HUDEP-2 (cell line): ENCODE measurements around the gene GPR17.

Experiments
- DNase-seq, 76 experiments: peaks; one replicate each; lab custom pipeline; 2025; ENCODE audit not compliant: unreplicated experiment in 76 of 76; lab: John Stamatoyannopoulos, UW

GPR17 gene

DNA sequence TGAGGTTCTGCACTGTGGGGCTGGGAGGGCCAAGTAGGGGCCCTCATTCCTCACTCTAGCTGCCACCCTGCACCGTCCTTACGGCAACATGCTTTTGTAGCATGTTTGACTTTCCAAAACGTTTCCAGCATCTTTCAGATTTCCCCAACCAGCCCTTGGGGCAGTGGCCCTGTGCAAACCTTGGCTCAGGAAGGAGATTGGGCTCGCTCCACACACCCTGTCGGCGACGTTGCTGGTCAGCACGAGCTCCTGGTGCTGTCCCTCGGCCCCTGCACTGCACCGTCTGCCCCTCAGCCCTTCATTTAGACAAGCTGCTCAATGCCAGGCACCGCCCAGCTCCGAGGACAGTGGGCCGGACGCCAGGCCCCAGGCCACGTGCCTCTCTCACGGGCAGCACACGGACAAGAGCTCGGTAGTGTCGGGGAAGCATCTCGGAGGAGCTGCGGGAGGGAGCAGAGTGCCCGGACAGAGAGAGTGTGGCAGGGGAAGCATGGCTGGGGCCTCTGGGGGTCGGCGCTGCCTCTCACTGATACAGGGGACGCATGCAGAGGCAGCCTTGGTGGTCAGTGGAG lies 6.9 kb downstream of the GPR17 start:
- DNase-seq: no peak

DNA sequence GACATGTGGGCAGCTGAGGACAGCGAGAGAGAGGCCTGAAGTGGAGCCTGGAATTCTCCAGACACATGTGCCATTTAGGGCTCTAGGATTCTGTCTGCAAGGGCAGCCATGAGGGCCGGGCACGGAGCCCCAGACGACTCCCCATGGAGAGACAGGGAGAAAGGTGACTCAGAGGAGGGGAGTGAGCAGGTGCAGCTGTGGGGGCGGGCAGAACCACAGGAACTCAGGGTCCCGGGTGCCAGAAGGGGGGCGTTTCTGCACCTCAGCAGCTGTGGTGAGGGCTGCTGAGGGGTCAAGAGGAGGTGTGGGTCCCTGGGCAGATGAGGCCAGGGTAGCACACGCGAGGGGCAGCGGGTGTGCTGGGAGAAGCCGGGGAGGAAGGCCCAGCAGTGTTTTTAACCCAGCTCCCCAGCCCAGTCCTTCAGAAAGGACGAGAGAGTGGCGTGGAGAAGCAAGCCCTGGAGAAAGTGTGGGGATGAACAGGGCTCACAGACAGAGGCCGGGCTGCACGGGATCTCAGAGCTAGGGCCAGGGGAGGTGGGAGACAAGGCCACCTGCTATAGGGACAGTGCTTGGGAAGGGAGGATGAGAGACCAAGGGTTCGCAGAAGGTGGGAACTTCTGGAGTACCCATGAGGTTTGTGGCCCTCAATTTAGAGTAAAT lies 7.6 kb downstream of the GPR17 start:
- DNase-seq: no peak

DNA sequence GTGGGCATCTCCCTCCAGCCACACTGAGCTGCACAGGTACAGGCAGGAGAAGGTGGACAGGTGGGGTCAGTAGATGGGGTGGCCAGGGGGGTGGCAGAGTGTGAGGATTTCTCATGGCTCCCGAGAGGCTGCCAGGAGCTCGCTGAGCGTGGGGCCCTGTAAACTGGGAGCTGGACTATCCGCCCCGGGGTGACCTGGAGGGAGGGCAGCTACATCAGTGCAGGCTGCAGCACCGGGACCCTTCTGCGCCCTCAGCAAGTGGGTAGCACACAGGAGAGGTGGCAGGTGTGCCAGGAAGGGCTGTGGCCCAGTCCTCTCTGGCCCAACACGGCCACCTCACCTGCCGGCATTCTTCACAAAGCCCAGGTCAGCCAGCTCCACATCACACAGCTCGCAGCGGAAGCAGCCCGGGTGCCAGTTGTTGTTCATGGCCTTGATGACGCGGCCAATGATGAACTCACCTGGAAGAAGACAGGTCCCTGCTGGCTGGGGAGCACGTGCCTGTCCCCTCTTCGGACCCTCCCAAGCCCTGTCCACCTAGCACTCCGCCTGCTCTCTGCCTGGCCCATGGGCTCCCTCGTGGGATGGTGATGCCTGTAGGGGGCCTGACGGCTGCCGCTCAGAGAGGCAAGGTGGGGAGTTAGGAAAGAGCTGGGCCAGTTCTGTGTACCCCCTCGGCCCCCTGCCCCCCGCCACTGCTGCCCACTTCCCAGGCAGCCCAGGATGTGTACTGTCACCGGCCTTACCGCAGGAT lies 8.3 kb downstream of the GPR17 start:
- DNase-seq: no peak

GRCh38 chr2:127654838-127655175 lies 8.9 kb downstream of the GPR17 start:
- no peak for DNase-seq

DNA sequence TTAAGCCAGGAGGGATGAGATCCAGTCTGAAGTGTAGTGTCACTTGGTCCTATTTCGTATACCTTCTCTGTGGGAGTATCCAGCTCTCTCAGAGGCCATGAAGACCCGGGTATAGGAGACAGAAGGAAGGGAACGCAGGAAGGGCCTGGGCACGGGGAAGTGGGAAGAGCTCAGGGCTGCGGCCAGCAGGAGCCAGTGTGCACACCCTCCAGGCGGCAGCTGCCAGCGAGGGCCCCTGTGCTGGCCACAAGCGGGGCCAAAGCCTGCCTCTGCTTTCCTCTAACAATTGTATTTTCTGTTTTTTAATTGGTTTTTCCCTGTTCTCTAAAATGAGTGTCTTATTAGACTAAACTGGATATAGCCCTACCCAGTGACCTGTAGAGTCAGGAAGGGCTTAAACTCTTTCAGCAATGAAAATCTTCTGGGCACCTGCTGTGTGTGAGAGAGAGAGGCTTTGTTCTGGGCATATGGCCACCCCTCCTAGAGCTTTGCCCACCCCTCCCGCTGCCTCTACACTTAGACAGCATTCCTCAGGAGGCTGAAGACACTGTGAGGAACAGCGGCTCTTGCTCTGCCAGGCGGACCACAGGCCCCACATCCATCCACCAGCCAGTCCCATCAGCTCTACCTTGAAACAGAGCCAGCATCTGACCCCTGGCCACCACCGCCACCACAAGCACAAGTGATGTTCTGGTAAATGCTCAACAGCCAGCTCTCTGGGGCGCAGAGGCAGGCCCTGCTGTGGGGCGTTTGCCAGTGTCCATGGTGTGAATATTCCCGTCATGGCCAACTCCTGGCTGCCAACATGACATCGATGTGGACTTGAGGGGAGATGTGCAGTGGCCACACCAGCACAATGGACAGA lies 9.5 kb downstream of the GPR17 start:
- no peak for DNase-seq

DNA sequence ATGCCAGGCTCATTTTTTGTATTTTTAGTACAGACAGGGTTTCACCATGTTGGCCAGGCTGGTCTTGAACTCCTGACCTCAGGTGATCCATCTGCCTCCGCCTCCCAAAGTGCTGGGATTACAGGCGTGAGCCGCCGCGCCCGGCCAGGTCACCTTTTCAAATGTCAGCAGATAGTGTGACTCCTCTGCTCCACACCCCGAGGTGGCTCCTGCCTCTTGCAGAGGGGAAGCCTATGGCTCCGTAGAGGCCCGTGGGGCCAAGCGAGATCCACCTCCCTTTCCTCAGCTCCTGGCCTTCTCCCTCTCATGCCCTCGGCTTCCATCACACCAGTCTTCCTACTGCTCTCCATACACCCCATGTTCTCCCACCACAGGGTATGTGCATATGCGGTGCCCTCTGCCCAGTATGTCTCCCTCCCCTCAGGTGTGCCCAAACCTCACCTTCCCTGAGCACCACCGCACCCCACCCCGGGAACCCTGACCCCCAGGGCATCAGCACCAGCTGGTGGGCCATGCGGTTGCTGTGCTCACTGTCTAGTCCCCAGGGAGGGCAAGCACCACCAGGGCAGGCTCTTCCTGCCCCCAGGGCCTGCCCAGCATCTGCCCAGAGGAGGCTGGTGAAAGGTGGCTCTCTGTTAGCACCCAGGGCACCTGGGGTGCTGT lies 10.7 kb downstream of the GPR17 start:
- no peak for DNase-seq

DNA sequence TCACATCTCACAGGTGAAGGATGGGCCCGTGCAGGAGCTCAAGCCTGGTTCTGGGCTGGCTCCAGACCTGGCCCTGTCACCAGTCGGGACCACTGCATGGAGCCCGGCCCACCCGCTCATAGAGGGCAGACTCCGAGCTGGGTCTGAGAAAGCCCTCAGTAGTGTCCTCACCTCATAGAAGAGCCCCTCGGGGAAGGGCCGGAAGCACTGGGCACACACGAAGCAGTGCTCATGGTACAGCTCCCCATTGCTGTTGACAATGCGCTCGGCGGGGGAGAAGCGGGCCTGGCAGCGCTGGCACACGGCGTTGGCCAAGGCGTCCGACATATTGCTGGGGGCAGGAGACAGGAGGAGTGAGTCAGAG lies 11.3 kb downstream of the GPR17 start:
- no peak for DNase-seq

DNA sequence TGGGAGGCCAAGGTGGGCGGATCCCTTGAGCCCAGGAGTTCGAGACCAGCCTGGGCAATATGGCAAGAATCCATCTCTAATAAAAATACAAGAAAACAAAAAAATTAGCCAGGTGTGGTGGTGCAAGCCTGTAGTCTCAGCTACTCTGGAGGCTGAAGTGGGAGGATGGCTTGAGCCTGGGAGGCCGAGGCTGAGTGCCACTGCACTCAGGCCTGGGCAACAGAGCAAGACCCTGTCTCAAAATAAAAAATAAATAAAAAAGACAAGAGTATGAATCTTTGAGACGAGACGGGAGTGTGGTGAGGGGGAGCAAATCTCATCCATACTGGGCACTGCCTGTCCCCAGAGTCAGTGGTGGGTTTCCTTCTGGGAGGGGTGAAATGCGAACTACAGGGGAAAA lies 12.2 kb downstream of the GPR17 start:
- no peak for DNase-seq

DNA sequence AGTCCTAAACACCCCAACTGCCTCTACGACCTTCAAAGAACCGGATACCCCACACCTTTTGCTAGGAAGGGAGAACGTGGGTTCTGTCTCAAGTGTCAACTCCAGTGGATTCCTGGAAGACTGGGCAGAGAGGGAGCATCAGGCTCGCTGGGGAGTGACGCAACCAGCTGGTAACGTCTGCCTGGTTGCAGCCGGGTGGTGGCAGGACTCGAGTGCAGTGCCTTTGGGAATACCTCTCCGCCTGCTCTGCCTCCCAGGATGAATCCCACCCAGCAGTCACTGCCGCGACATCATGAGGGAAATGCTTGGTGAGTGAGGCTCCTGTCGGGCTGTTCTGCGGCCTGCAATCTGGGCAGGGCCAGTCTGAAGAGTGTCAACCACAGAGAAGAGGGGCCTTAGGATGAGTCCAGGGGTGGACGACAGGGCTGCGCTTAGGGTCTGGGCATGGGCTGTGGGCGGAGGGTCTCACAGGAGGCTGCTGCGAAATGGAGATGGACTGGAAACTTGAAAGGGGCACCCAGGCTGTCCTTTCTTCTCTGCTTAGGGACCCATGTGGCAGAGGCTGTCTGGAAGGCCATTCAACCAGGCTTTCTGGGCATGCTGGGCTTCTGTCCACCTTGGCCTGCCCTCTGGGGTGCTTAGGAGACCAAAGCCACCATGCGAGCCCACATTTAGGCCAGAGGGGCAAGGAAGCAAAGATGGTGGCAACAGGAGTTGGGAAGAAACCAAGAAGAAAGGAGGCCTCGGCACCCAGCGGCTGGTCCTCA lies 12.9 kb downstream of the GPR17 start:
- no peak for DNase-seq

DNA sequence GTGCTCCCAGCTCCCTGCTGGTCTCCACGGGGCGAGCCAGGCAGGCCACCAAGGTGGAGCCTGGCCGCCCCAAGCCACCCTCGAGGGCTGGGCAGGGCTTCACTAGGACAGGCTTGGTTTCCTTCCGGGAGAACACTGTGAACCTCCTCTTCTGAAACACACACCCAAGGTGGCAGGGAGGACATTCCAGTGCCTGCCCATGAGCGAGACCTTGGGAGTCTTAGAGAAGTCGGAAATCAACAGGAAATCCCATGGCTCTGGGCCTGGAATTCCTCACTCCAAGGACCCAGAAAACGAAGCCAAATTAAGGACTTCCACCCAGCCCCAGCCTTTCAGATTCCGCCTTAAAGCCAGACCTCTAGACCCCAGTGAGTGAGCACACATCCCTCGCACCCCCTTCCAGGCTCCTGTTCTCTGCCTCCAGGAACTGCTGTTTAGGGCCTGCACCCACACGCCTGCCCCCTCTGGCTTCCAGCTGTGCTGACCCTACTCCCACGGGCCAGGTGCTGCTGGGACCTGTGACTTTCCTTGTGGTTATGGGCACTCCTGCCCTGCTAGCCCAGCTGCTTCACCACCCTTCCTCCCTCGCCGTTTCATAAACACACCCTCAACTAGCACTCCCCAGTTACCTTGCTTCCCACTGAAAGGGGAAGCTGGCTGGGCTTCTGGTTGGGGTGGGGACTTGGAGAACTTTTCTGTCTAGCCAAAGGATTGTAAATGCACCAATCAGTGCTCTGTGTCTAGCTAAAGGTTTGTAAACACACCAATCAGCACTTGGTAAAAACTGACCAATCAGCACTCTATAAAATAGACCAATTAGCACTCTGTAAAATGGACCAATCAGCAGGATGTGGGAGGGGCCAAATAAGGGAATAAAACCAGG lies 13.7 kb downstream of the GPR17 start:
- no peak for DNase-seq

DNA sequence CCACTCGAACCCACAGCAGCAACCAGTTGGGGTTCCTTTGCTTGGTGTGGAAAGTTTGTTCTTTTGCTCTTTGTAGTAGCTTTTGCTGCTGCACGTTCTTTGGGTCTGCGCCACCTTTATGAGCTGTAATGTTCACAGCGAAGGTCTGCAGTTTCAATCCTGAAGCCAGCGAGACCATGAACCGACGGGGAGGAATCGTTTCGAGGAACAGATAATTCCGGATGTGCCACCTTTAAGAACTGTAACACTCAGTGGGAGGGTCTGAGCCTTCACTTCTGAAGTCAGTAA lies 14.3 kb downstream of the GPR17 start:
- DNase-seq: no peak

DNA sequence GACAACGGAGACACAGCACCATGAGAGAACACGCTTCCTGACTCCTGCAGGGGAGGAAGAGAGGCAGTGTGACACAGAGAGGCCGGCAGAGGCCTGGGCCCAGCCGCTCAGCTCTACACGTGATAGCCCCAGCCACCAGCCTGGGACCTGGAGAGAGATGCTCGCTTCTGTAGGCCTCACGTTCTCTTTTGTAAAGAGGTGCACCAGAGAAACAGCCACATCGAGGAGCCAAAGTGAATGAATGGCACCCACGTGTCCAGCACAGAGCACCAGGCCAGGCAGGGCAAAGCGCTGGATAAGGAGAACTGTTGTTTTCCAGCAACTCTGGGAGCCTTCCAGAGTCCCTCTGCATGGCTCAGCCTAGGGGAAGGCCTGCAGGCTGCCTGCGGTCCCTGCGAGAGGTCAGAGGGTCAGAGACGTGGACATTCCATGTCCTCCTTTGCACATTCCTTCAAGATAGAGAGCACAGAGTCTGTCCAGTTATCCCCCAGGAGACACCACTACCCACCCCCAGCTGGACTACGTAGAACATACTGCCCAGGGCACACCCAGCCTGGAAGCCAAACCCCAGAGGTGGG lies 15.2 kb downstream of the GPR17 start:
- DNase-seq: no peak

- DNase-seq: peak in 2 of 76 experiments; percentile 8 to 14
Observed at GRCh38 chr2:127661949-127662510, 16.1 kb downstream of the GPR17 start.

DNA sequence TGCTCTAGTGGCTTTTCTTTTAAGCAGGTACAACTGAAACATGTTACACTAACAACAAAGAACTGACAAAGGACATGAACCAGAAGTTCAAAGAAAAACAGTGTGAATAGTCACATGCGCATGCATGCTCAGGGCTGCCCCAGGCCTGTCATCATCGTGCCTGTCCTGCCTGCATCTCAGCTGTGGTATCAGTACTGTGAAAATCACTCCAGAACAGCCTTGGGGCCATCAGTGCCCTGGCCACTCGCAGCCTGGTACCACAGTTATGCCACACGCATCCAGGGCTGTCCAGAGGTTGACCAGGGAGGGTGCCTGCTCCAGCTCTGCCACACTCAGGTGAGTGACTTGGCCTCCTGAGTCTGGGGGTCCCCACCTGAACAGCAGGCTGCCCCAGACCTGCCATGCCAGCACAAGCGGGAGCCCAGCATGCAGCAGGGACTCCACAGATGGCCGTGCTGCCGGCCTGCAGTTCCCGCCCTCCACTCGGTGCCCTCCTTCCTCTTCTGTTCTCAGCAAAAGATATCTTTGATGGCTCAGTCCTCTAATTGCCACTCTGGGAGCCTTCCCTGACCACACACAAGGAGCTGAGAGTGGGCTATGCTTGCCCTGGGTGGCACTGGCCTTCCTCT lies 17.1 kb downstream of the GPR17 start:
- no peak for DNase-seq

DNA sequence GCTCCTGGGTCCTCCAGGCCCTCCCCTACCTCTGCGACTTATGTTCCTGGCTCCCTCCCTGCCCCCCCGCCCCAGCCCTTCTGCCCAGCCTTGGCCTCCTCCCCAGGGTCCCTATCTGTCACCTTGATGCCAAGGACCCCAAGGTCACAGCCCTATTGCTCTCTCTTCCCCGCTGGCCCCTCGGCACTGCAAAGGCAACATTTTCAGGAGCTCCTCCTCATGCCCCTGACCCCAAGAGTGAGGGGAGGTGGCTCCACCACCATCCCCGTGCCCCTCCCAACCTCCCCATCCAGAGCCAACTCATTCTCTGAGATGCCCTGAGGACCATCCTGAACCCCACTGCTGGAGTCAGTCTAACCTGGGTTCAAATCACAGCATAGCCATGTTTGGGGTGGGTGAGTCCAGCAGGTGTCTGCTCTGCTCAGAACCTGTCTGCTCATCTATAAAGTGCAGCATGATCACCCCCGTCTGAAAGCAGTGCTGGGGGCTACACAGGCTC lies 17.7 kb downstream of the GPR17 start:
- DNase-seq: no peak

DNA sequence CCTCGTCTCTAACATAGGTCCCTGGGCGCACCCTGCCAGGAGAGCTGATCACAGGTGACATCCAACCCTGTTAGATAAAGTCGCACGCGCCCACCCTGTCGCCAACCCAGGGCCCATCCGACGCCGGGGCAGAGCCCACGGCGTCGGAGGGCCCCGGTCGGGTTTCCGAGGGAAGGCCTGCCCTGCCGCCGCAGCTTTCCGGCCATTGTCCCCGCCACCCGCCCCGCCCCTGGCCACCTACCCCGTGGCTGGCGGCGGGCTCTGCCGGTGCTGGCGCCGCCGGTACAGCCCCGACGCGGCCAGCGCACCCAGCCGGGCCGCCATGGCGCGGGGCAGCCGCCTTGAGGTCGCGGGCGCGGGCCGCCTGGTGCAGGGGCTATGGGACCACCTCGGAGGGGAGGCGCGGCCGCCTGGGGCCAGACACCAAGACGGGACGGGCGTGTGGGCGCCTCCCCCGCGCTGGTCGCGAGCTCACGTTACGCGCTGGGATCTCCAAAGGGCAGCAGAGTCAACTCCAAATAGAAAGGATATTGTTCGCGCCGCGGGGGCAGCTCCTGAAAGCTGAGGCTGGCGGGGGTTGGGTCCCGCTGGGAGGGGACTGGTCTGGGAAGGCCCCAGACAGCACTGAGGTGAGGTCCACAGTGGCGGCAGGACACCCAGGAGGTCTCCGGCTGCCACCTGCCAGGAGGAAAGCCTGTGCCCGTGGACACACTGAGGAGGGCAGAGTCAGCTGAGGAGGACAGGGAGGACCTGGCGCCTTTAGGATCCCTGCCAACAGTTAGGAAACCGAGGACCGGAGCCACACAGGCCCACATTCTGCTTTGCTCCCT lies 18.3 kb downstream of the GPR17 start:
- DNase-seq: no peak

GRCh38 chr2:127664895-127665225 lies 18.9 kb downstream of the GPR17 start:
- DNase-seq: no peak
